ENCODE data around the gene GLYR1.

GRCh38 chr16:4805231-4805630, 41.9 kb downstream of the GLYR1 start:
- TF ChIP-seq CTCF (IDR thresholded peaks at IDR 0.05) (peak in 1 of 4 experiments; percentile 32), POLR2A (IDR thresholded peaks at IDR 0.05) (no peak), POLR2AphosphoS5 (IDR thresholded peaks at IDR 0.05) (no peak)

Measured in gastroesophageal sphincter (tissue), 3 donors.